ENCODE data around the gene ARID1B.

DNA sequence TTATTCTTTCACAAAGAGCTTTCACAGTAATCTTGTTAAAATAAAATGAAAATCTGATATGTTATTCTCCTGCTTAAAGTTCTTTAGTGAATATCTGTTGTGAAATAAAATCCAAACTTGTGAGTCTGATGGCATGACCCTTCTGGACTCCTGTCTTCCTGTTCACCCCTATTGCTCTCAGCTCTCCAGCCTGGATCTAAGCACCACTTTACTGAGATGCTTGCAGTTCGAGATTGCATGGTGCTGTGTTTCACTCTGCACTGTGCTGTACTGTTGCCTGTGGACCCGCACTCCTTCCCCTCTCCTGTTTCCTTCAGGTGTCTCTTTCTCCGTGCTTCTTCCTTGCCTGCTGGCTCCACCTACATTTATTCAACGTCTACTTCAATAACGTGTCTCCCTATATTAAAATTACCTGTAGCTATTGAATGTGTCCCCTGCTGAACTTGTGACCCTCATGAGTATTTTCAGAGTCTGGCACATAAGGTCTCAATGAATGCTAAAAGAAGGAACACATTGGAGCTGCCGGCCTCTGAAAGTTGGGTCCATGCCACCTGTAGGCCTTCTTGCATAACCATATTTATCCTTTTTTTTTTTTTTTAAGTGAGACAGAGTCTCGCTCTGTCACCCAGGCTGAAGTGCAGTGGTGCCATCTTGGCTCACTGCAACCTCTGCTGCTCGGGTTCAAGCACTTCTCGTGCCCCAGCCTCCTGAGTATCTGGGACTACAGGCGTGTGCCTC, 100.1 kb downstream of the ARID1B start:
- TF ChIP-seq, protein P1, sequence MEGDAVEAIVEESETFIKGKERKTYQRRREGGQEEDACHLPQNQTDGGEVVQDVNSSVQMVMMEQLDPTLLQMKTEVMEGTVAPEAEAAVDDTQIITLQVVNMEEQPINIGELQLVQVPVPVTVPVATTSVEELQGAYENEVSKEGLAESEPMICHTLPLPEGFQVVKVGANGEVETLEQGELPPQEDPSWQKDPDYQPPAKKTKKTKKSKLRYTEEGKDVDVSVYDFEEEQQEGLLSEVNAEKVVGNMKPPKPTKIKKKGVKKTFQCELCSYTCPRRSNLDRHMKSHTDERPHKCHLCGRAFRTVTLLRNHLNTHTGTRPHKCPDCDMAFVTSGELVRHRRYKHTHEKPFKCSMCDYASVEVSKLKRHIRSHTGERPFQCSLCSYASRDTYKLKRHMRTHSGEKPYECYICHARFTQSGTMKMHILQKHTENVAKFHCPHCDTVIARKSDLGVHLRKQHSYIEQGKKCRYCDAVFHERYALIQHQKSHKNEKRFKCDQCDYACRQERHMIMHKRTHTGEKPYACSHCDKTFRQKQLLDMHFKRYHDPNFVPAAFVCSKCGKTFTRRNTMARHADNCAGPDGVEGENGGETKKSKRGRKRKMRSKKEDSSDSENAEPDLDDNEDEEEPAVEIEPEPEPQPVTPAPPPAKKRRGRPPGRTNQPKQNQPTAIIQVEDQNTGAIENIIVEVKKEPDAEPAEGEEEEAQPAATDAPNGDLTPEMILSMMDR (IDR thresholded peaks at IDR 0.05; ENCODE audit: poor library complexity) = no peak
- TF ChIP-seq EZH2 (IDR thresholded peaks at IDR 0.05; ENCODE audit: borderline replicate concordance) = no peak
